ENCODE measurements around the gene ICA1L.

DNA sequence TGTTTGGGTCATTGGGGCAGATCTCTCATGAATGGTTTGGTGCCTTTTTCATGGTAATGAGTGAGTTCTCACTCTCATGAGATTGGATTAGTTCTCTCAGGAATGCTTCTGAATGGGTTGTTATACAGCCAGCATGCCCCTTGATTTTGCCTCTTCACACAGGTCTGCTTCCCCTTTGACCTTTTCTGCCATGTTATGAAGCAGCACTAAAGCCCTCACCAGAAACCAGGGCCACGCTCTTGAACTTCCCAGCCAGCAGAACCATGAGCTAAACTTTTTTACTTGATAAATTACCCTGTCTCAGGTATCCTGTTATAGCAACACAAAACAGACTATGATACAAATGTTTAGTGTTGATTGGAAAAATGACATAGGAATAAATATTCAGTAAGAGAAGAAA is 57.3 kb downstream of the ICA1L start:
- TF ChIP-seq, protein P1, sequence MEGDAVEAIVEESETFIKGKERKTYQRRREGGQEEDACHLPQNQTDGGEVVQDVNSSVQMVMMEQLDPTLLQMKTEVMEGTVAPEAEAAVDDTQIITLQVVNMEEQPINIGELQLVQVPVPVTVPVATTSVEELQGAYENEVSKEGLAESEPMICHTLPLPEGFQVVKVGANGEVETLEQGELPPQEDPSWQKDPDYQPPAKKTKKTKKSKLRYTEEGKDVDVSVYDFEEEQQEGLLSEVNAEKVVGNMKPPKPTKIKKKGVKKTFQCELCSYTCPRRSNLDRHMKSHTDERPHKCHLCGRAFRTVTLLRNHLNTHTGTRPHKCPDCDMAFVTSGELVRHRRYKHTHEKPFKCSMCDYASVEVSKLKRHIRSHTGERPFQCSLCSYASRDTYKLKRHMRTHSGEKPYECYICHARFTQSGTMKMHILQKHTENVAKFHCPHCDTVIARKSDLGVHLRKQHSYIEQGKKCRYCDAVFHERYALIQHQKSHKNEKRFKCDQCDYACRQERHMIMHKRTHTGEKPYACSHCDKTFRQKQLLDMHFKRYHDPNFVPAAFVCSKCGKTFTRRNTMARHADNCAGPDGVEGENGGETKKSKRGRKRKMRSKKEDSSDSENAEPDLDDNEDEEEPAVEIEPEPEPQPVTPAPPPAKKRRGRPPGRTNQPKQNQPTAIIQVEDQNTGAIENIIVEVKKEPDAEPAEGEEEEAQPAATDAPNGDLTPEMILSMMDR (conservative IDR thresholded peaks at IDR 0.05) = no peak
- TF ChIP-seq EZH2 (IDR thresholded peaks at IDR 0.05; ENCODE audit: low read depth) = no peak

All from PC-9 (cell line).